GM18508 (cell line): ENCODE results near the gene CA10.

Source experiments
- ATAC-seq: cut with Tn5 transposase; IDR thresholded peaks from one replicate; pipeline ENCODE4 v1.9.1; 2021; ENCODE audit warnings: moderate number of reproducible peaks; ENCODE audit not compliant: insufficient read depth, unreplicated experiment

Gene CA10

DNA sequence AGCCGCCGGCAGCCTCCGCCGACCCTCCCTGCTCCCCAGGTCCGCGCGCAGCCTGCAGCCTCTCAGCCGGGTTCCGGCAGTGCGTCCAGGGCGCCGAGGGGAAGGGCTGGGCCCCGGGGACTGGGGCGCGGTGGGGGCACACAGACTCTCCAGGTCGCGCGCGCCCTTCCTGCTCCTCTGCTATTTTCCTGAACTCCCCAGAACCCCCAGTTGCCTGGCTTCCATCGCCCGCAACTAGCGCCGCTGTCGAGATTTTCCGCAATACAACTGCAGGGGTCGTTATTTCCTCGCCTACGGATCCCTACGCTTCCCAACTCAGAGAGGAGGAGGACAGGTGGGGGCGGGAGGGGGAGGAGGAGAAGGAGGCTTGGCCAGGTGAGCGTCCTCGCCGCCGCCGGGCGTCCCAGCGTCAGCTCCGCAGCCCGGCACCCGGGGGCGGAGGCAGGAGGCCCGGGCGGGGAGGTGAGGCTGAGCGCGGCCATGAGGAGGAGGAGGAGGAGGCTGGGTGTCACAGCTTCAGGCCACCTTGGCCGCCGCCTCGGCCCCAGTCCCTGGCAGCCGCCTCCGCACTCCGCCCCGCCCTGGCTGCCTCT is at the start of gene CA10:
TSS of gene CA10 (minus strand) at position 265 of the 593 bp plus-strand sequence.
- ATAC-seq, result no peak

DNA sequence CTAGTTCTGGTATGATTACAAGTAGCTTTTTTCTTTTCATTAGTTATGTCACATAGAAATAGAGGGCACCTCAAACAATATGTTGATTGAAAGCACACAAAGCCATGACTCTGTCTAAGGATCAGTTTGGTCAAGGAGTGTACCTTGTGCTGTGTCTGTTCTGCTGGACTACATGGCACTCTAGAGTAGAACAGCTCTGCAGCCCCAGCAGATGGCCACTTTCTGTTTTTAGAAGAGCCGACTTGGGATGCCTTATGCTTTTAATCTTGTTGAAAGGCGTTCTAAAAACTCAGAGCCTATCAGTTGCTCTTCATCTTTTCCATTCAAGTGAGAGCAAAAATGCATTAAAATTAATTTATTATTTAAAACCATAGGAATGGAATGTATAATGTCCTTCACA is 49.3 kb upstream of the CA10 start:
- no peak for ATAC-seq

DNA sequence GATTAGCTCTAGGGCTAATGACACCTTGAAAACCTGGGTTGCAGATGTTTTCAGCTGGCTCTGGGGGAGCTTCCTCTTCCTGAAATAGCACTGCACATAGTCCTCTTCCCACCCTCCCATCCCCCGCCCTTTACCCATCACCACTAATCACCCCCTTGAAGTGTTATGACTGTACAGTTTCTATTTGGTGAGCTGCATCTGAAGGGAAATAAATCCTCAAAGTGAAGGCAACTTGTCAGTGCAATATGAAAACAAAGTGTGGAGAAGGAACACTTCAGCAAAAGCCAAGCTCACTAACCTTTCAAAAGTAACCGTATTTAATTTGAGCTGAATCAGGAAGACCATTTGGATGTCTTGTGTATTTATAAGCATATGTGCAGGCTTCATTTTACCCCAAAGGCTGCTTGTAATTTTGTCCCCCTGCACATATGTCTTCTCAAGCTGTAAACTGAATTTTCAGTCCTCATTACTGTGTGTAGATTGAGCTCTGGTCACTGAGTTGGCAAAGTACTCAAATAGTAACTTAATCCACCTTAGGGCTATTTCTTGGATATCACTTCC is 44.1 kb upstream of the CA10 start:
- no peak for ATAC-seq

DNA sequence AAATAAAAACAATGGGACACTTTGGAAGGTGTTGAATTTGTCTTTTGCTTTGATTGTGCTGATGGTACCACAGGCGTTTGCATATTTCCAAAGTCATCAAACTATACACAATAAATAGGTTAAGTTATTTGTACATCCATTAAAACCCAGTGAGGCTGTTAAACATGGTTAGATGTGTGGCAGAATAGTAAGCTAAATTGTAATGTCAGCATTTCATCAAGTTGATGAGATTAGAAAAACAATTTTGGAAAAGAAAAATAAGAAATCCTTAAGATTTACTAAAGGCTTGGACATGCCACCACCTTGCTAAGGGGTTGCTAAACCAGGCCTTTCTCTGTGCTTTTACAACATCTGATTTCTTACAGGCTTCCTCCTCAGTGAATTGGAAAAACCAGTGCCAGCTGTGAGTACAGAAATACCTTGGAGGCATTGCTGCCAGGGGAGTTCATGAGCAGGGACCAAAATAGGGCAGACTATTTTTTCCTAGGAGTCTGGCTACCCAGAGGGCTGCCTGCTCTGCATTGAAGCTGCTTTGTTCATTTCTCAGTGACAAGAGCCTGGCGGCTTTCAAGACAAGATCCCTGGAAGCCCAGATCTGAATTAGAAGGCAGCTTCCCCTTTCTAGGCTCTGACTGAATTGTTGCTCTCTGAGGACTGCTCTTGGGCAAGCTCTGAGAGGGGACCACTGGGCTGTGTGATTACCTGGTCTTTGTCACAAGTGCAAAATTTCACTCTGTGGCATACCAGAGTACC is 43.4 kb upstream of the CA10 start:
- no peak for ATAC-seq

DNA sequence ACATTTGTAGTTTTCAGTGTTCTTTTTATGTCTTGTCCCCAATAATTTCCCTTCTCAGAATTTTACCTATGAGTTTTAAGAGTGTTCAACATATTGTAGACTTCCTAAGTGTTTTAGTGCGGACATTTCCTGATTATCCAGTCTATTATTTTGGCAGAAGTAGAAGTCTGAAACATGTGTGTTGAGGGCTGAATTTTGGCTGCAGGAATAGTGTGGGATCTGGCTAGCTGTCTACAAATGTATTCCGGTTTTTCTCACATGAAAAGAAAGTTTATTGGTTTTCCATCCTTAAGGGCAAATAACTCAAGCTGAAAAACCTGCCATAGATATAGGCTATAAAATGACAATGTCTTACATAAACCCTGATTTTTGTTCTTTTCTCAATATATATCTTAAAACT is 33.0 kb upstream of the CA10 start:
- no peak for ATAC-seq

DNA sequence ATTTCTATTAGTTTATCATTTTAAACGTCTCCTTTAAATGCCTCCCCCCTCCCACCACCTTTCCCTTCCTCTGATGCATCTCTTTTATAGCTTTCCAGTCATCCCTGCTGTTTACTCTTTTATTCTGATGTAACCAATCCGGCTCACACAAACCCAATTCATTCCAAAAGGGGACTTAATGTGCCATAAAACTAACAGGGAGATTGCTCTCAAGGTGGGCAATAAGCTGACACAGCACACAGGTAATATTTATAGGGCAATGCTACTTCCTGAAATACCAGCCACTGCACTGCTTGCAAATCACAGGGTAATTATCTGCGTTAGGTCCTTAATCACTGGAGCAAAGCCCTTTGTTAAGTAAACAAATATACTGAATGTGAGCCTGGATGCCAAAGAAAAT is 23.3 kb upstream of the CA10 start:
- no peak for ATAC-seq

DNA sequence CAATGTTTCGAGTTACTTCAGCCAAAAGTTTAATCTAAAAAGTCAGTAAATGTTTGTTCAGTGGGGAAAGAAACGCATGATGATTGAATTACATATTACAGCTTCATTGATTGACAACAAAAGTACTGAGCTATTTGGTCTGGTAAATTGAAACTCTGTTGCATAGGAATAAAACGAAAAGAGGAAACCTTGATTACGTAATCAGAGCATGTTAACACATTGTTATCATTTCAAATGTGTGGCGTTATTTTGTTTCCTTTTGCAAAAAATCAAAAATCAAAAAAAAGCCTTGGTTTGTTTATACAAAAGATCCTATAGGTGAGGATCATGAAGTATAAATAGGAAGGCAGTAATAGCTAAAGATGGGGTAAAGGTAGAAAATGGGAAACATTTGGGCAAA is 19.5 kb upstream of the CA10 start:
- no peak for ATAC-seq

DNA sequence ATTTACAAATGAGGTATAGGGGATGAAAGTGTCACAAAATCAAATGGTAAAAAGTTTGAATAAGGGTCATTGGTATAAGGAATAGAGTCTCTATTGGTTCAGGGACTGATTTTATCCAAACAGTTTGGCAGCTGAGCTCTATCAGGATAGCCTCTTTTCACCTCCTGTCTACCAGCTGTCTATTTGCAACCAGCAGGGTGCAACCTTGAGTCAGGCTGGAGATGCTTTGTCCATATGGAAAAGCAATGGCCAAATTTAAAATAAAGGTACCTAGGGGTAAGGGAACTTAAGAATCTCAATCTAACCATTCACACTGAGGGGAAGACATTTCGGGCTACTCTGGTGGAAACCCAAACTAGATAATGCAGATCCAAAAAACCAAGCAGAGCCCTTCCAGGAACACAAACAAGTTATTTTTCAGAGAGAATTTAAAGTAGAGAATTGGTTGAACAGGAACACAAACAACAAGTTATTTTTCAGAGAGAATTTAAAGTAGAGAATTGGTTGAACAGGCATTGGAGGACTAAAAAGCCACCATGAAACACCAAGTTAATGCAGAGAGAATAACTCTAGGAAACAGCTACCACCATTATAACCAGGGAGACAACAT is 12.6 kb upstream of the CA10 start:
- ATAC-seq, result no peak

DNA sequence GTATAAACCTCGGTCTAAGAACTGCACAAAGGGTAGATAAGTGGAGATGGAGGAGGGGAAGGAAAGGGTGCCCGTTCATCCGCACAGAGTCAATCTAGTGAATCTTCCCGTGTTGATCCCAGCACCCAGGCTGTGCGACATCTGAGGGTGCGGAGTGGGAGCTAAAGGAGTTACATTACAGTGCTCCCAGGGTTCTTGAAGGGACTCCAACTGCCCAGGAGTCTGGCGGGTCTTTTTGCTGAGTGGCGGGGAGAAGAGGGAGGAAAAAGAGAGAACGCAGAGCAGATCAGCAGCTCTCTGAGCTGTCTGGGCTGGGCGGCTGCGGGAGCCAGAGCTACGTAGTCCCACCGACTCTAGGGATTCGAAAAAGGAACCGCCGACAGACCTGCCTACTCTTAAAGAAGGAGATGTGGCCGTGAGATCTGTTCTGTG is 1.6 kb upstream of the CA10 start:
- no peak for ATAC-seq

DNA sequence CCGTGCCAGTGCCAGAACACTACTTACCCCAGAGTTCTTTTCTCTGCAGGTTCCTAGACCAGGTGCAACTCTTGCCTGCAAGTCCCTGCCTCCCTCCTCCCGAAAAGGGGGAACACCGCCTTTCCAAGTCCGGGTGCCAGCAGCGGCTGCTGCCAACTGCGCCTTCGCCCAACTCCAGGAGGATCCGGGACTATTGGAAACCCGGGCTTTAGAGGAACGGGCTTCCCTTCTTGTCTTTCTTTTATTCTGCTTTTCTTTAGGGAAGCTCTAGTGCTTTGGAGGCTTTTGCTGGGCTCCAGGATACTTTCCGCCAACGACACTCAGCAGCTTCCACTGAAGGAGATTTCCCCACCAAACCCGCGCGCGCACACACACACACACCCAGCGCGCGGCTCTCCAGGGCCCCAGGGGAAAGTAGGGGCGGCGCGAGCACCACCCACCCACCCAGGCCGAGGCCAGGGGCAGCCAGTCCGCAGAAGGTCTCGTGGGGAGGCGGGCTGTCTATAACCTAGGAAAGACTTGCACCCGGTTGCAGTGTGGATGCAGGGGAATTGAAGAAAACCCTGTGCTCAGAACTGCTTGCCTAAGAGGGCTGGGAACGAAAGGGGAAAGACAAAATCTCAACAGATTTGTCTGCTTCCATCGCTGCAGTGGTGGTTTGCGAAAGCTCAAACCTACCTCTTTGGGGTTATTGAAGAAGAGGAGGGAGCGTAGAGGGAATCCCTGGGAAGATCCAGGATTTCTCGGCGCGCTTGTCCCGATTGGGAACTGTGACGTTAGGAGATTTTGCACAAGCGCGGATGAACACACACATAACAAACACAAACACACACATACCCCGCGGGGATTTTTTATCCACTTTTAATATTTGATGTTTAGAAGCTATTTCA is 977 bp upstream of the CA10 start:
- ATAC-seq, result no peak

DNA sequence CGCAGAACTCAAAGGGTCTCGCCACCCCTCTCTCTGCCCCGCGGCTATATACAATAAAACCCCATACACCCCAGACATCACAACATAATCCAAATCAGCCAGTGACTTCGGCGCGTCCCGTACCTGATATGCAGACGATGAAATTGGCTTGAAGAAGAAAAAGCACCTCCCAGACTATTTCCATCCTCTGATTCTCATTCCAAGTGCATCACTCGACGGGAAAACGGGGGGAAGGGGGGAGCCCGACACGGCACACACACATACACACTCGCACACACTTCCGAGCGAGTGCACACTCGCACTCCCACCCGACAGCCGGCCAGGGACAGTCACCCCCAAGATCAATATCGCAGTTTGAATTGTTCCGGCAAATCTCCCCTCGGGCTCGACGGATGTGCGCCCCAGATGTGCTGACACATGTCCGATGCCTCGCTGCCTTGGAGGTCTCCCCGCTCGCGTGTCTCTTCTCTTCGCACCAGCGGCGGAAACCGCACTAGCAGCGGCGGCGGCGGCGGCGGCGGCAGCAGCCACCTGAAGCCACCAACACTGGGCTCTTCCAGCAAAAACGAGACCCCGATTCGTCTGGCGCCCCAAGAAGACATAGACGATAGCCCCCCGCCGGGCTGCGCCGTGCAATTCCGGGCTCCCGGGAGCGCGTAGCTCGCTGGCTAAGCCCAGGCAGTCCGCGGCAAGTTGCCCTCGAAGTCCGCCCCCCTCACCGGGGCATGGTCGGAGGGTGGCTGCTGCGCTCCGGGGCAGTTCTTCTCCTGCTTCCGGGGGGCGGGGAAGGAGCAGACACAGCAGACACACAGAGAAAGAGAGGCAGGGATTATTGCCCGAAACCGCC is 688 bp downstream of the CA10 start:
- ATAC-seq, result no peak

DNA sequence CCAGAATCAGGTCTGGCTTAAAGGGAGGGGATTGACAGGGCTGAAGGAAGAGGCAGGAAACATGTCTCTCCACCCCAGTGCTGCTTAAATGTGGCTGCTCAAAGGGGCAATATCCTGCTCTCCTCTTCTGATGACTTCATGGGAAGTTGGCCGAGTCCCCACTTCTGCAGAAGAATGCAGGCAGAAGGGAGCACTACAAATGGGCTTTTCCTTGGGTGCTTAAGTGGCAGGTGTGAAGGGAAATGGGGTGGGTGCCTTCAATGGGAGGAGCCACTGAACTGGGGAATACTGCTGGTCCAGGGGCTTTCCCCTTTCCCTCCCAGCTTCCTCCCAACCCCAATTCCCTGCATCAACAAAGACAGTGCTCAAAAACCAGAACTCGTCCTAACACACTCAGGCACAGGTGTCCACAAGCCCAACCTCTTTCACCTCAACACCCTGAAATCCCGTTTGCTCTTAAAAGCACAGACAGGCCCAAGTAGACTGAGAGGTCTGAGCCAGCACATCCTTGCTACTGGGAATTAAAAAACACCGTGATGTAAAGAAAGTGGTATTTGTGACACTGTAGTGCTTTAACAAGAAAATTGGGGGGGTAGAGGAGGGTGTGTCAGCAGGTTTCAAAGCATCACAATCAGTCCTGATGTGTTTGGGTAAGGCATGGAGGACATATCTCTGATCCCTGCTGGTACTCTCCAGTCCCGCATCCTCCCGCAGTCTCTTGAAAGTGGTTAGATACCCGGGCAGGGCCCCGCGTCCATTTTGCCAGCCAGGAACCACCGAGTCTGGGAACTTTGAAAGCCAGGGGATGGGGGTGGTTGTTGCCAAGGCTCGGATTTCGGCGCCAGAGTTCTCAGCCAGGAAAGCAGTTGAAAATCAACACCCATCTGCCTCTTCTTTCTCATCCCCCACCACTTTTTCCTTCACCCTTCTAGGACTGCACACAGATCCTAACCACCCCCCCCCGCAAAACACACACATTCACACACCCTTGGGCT is 1.6 kb downstream of the CA10 start:
- no peak for ATAC-seq

DNA sequence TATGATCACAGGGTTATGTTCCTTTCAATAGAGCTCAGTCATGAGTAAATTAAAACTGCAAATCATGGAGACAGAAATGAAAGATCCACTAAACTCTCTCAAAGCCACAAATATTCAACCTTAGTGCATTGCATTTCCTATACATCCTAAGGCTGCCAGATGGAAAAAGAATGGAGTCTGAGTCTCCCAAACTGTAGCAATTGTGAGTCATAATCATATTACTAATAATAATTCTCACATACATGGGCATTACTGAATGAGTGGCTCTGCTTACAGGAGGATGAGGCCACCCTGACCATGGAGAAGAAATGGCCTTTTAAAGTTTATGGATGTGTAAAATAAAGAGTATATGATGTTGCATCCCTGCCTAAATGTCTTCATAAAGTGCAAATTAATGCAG is 3.2 kb downstream of the CA10 start:
- no peak for ATAC-seq

DNA sequence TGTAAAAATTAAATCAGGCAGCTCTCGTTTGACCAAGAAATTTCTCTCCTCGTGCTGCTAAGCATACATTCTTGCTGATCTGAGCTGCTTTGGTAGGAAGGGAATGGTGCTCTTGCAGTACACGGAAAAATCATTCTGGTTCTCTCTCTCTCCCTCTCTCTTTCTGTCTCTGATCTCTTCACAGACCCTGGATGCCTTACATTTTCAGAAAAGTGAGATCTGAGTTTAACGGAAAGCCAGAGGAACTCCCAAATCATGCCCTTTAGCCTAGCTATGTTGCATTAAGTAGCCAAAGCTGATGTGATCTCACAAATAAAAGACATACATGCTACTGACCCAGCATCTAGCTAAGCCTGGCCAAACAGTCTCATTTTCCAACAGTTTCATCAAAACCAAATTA is 4.0 kb downstream of the CA10 start:
- ATAC-seq, result no peak

DNA sequence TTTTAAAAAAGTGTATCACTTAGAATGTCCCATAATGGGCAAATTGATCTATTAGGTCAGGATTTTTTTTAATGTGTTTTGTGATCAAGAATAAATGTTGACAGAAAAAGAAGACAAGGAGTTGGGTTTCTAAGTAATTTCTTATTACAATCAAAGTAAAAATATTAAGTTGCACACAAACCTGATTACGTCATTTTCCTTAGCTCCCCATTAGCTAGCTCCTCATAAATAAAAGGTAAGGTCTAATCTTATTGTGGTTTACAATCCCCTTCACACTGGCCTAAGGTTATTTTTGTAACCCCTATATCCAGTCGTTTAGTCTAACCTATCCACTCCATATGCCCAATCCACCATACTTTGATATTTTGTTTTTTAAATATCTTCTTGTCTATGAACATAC is 7.6 kb downstream of the CA10 start:
- no peak for ATAC-seq

DNA sequence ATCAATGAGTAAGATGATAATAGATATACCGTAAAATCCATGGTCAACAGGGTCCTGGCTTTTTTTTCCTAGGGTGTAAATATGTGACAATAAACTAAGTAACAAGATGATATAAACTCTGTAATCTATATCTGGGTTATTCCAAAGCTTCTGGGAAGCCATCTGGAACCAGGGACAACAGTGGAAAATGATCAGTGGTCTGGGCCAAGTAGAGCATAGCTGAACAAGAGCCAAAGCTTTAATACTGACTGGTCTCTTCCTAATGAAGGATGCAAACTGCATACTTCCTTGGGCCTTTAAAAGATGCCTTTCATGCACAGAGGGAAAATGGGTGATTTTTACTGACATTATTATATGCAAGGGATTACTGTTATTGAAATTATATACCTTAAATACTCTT is 8.9 kb downstream of the CA10 start:
- no peak for ATAC-seq

DNA sequence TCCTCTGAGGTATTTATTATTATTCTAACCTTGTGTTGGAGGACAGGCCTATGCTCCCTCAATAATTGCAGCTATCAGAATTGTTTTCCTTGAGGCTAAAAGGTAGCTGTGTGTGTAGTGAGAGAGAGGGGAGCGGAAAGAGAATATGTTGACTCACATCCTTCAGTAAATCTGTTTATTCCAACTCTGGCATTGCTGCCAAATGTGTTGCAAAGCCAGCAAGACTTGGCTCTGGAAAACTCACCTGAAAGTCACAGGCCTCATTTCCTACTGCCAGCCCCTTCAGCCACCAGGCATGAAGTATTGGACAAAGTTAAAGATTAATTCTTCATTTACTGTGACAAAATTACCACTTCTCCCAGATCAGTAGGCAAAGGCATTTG is 9.6 kb downstream of the CA10 start:
- no peak for ATAC-seq

DNA sequence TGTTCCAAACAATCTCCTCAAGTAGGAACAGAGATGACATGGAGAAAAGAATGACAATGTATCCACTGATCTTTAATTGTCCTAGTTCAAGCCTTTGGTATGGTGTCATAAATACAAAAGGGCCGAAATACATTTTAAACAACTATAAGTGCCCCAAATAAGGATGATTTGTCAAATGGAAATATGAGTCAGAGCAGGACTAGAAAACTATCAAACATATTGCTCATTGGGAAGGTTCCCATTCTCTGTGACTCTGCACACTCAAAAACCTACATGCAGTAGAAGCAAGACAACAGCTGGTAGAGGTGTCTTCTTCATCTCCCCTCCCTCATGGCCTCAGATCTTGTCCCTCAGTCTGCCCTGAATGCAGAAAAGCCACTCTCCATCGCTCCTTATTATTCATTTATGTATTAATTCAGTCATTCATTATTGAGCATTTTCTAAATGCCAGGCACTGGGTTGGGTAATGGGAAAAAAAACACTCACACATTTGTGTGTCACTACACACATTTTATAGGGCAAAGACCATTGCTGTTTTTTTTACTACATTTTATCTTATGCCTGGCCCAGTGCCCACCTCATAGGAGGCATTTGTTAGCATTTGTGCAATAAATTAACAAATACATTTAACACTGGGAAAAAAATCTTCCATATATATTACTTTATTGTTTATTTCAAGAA is 10.1 kb downstream of the CA10 start:
- ATAC-seq, result no peak
